Nephron progenitor cell (in vitro differentiated cells): ENCODE results near the gene CD52.
A peak's percentile ranks its signal among the peaks of the same experiment; 100 is the strongest.

ENCODE experiments used
- DNase-seq: peaks from one replicate; pipeline ENCODE4 v3.0.0; 2021
- H3K27ac Mint-ChIP-seq: 2 replicates; pipeline ENCODE4 v1.8.0; 2021; ENCODE audit warnings: mild to moderate bottlenecking, moderate library complexity, mixed read lengths
- H3K27me3 Mint-ChIP-seq: 2 replicates; pipeline ENCODE4 v1.8.0; 2021; ENCODE audit warnings: mild to moderate bottlenecking, low read depth, mixed read lengths; ENCODE audit not compliant: poor library complexity
- H3K36me3 Mint-ChIP-seq: 2 replicates; pipeline ENCODE4 v1.8.0; 2021; ENCODE audit warnings: low read depth, mixed read lengths
- H3K4me1 Mint-ChIP-seq: 2 replicates; pipeline ENCODE4 v1.8.0; 2021; ENCODE audit warnings: mixed read lengths
- H3K4me3 Mint-ChIP-seq: 2 replicates; pipeline ENCODE4 v1.8.0; 2021; ENCODE audit warnings: mild to moderate bottlenecking, moderate library complexity, mixed read lengths
- H3K9me3 Mint-ChIP-seq: 2 replicates; pipeline ENCODE4 v1.8.0; 2021; ENCODE audit warnings: mild to moderate bottlenecking, moderate library complexity, mixed read lengths
- CTCF ChIP-seq: fragments of 200-600 bp; sonication (generic); IDR thresholded peaks from 2 replicates; pipeline ENCODE4 v1.5.0; 2021; ENCODE audit warnings: antibody characterized with exemption

The CD52 gene

GRCh38 chr1:26349188-26349876, 31.6 kb downstream of the CD52 start:
- Mint-ChIP-seq H3K9me3 (no peaks in the 10 kb centered on the region), H3K4me1 (peaks cover 53% of the 10 kb centered on the region), H3K27ac (peak overlapping the region; percentile 71), H3K27me3 (no peaks in the 10 kb centered on the region), H3K36me3 (no peaks in the 10 kb centered on the region), H3K4me3 (peak overlapping the region; percentile 18)
- TF ChIP-seq CTCF, result no peak
- no peak for DNase-seq

- no peaks in the 10 kb centered on the region for H3K36me3 Mint-ChIP-seq
- H3K27me3 Mint-ChIP-seq, result no peaks in the 10 kb centered on the region
- DNase-seq, result no peak
- peak overlapping the region; percentile 64 for H3K27ac Mint-ChIP-seq
- no peak overlapping the region for H3K4me3 Mint-ChIP-seq
- H3K4me1 Mint-ChIP-seq, result peaks cover 53% of the 10 kb centered on the region
- no peaks in the 10 kb centered on the region for H3K9me3 Mint-ChIP-seq
- no peak for TF ChIP-seq CTCF
Measured at GRCh38 chr1:26349877-26350244, 32.1 kb downstream of the CD52 start.

- Mint-ChIP-seq H3K27me3 (no peaks in the 10 kb centered on the region), H3K27ac (peak overlapping the region; percentile 96), H3K4me1 (peaks cover 53% of the 10 kb centered on the region), H3K36me3 (no peaks in the 10 kb centered on the region), H3K4me3 (no peak overlapping the region), H3K9me3 (no peaks in the 10 kb centered on the region)
- no peak for TF ChIP-seq CTCF
- DNase-seq, result no peak
Measured at GRCh38 chr1:26350343-26350700, 32.6 kb downstream of the CD52 start.

GRCh38 chr1:26350701-26351589, 33.2 kb downstream of the CD52 start:
- no peak for TF ChIP-seq CTCF
- no peaks in the 10 kb centered on the region for H3K36me3 Mint-ChIP-seq
- peak overlapping the region; percentile 35 for H3K4me3 Mint-ChIP-seq
- DNase-seq, result peak; percentile 41
- H3K9me3 Mint-ChIP-seq, result no peaks in the 10 kb centered on the region
- peak overlapping the region; percentile 96 for H3K27ac Mint-ChIP-seq
- peaks cover 58% of the 10 kb centered on the region for H3K4me1 Mint-ChIP-seq
- no peaks in the 10 kb centered on the region for H3K27me3 Mint-ChIP-seq

- Mint-ChIP-seq H3K4me1 (peaks cover 60% of the 10 kb centered on the region), H3K9me3 (no peaks in the 10 kb centered on the region), H3K27ac (peak overlapping the region; percentile 96), H3K4me3 (peak overlapping the region; percentile 15), H3K27me3 (no peaks in the 10 kb centered on the region), H3K36me3 (no peaks in the 10 kb centered on the region)
- no peak for TF ChIP-seq CTCF
- DNase-seq, result peak; percentile 40
Measured at GRCh38 chr1:26351590-26352337, 34.0 kb downstream of the CD52 start.
